Measurements from ENCODE around the gene FLACC1. TPM values are rescaled to one million over a fixed set of nuclear protein-coding genes. Genes with fewer than 3 reads are reported as not detected.

FLACC1 gene
- total and polyA plus RNA-seq, 2 of the 8 experiments (the other 6 are each of a cell fraction or from before 2014, with no cell fraction given): 0.58 TPM; not detected in 1

- POLR2A ChIA-PET (ENCODE audit: partially characterized antibody): no interaction called here
- Histone ChIP-seq H3K36me3 (ENCODE audit: control insufficient read depth in 2 of 4, insufficient read depth in 4 of 4, low read length in 3 of 4) (no peaks in the 10 kb centered on the region), H4K8ac (ENCODE audit: extremely low read depth, insufficient read depth, low read length) (no peak overlapping the region), H3K18ac (ENCODE audit: extremely low read depth, low read length) (no peak overlapping the region), H4K91ac (replicated peaks; ENCODE audit: insufficient read length, low read length) (no peak overlapping the region), H2BK12ac (ENCODE audit: low read depth, low read length) (no peak overlapping the region), H3K4me2 (ENCODE audit: insufficient read depth in 1 of 2, low read depth in 2 of 2, low read length in 2 of 2) (no peak overlapping the region), H2BK20ac (ENCODE audit: low read length) (no peak overlapping the region), H3K9me3 (ENCODE audit: insufficient read depth in 2 of 2, low read depth in 1 of 2, low read length in 1 of 2) (no peaks in the 10 kb centered on the region), H3K4me1 (replicated peaks in 1 of 4; ENCODE audit: control insufficient read depth in 3 of 4, insufficient read depth in 4 of 4, low read length in 3 of 4) (no peaks in the 10 kb centered on the region), H2AK5ac (ENCODE audit: low read depth, low read length) (no peak overlapping the region), H3K27me3 (replicated peaks in 1 of 4; ENCODE audit: control insufficient read depth in 3 of 4, extremely low read depth in 1 of 4, insufficient read depth in 3 of 4, low read length in 3 of 4) (no peaks in the 10 kb centered on the region), H3K4ac (replicated peaks; ENCODE audit: insufficient read length, low read depth, low read length) (no peak overlapping the region), H4K5ac (ENCODE audit: insufficient read length, low read depth, low read length) (no peak overlapping the region), H2BK5ac (ENCODE audit: low read depth, low read length) (no peak overlapping the region), H3K14ac (ENCODE audit: insufficient read length) (no peak overlapping the region), H3K23ac (ENCODE audit: insufficient read length) (no peak overlapping the region), H3K79me2 (ENCODE audit: control insufficient read depth in 1 of 2, insufficient read depth in 2 of 2, low read length in 2 of 2) (no peaks in the 10 kb centered on the region), H3K4me3 (ENCODE audit: extremely low read depth in 1 of 4, insufficient read depth in 2 of 4, low read depth in 3 of 4, low read length in 4 of 4) (no peak overlapping the region), H2BK120ac (replicated peaks; ENCODE audit: low read depth, low read length) (no peak overlapping the region), H2AFZ (ENCODE audit: low read length) (no peak overlapping the region), H3K23me2 (ENCODE audit: low read depth, low read length) (no peaks in the 10 kb centered on the region), H2BK15ac (ENCODE audit: low read length) (no peak overlapping the region), H3K79me1 (ENCODE audit: low read depth, low read length) (no peaks in the 10 kb centered on the region), H3K9ac (replicated peaks in 1 of 4; ENCODE audit: extremely low read depth in 1 of 4, low read depth in 3 of 4, low read length in 3 of 4) (no peak overlapping the region), H3K56ac (replicated peaks; ENCODE audit: insufficient read length, low read depth, low read length) (no peak overlapping the region), H3K27ac (ENCODE audit: low read depth, low read length) (no peak overlapping the region), H4K20me1 (replicated peaks in 1 of 2; ENCODE audit: control insufficient read depth in 1 of 2, insufficient read depth in 2 of 2, low read length in 2 of 2) (no peaks in the 10 kb centered on the region)
- no peak for TF ChIP-seq POU5F1 (IDR thresholded peaks at IDR 0.05; ENCODE audit: low read depth, low read length)
- TF ChIP-seq FOSL1 (IDR thresholded peaks at IDR 0.05; ENCODE audit: insufficient read depth, low read depth, low read length): no peak
- FAIRE-seq: no peak
- WGBS, 2 experiments (ENCODE audit: extremely low coverage in 1 of 2, insufficient coverage in 1 of 2, insufficient read length in 1 of 2, insufficient replicate concordance in 2 of 2, low coverage in 1 of 2, low lambda C conversion rate in 2 of 2, missing lambda C conversion rate in 1 of 2): 74% methylated on average over 4 of the region's 4 CpGs; no CpG with 5 or more reads in 1 of the 2 experiments
- no peak for DNase-seq (ENCODE audit: low read depth in 1 of 2, low spot score in 2 of 2)
- CTCF ChIA-PET (ENCODE audit: partially characterized antibody): interaction anchor here (0.9 to 6.5 kb wide), 3 partner anchors 13 to 149 kb away, joined by 4 to 59 read pairs (median 5); no protein-coding TSS in a partner anchor
These were observed 7.5 kb downstream of the FLACC1 start for GRCh38 chr2:201349601-201350000.

Measured in H1 (cell line).